HEK293 (cell line): ENCODE results near the gene ABCC10.

Source experiments
- IKZF3 ChIP-seq: fragments of 450-650 bp; IDR thresholded peaks from 2 replicates; pipeline ENCODE4 v1.5.0; 2018; ENCODE audit warnings: missing biosample characterization, mild to moderate bottlenecking, missing genetic modification characterization, moderate library complexity
- KLF16 ChIP-seq: fragments of 450-650 bp; formaldehyde crosslinking; IDR thresholded peaks from 2 replicates; pipeline ENCODE4 v1.5.1; 2017; ENCODE audit warnings: missing biosample characterization, missing genetic modification characterization
- KLF7 ChIP-seq: fragments of 450-650 bp; formaldehyde crosslinking; IDR thresholded peaks from 2 replicates; pipeline ENCODE4 v1.5.1; 2016; ENCODE audit warnings: missing biosample characterization, missing genetic modification characterization, borderline replicate concordance
- SP3 ChIP-seq: fragments of 450-650 bp; formaldehyde crosslinking; IDR thresholded peaks from 2 replicates; pipeline ENCODE4 v1.5.1; 2016; ENCODE audit warnings: missing biosample characterization, missing genetic modification characterization
- ZBTB20 ChIP-seq: fragments of 450-650 bp; formaldehyde crosslinking; IDR thresholded peaks from 2 replicates; pipeline ENCODE4 v1.5.1; 2016; ENCODE audit warnings: missing biosample characterization, missing genetic modification characterization
- ZFP3 ChIP-seq: fragments of 450-650 bp; formaldehyde crosslinking; IDR thresholded peaks from 2 replicates; pipeline ENCODE4 v1.5.1; 2016; ENCODE audit warnings: low read depth, missing biosample characterization, missing genetic modification characterization
- ZFP37 ChIP-seq: fragments of 450-650 bp; formaldehyde crosslinking; IDR thresholded peaks from 2 replicates; pipeline ENCODE4 v1.5.1; 2016; ENCODE audit warnings: missing biosample characterization, missing genetic modification characterization
- ZNF10 ChIP-seq: fragments of 450-650 bp; formaldehyde crosslinking; IDR thresholded peaks from 2 replicates; pipeline ENCODE4 v1.5.1; 2017; ENCODE audit warnings: missing biosample characterization, missing genetic modification characterization
- ZNF138 ChIP-seq: fragments of 450-650 bp; formaldehyde crosslinking; IDR thresholded peaks from 2 replicates; pipeline ENCODE4 v1.5.1; 2016; ENCODE audit warnings: missing biosample characterization, missing genetic modification characterization, borderline replicate concordance
- ZNF169 ChIP-seq: fragments of 450-650 bp; formaldehyde crosslinking; IDR thresholded peaks from 2 replicates; pipeline ENCODE4 v1.5.1; 2016; ENCODE audit warnings: missing biosample characterization, missing genetic modification characterization
- ZNF184 ChIP-seq: fragments of 450-650 bp; IDR thresholded peaks from 2 replicates; pipeline ENCODE4 v1.5.1; 2018; ENCODE audit warnings: missing biosample characterization, mild to moderate bottlenecking, missing genetic modification characterization
- ZNF19 ChIP-seq: fragments of 450-650 bp; formaldehyde crosslinking; IDR thresholded peaks from 2 replicates; pipeline ENCODE4; 2016; ENCODE audit warnings: missing biosample characterization, missing genetic modification characterization, low read depth
- ZNF223 ChIP-seq: fragments of 450-650 bp; formaldehyde crosslinking; IDR thresholded peaks from 2 replicates; pipeline ENCODE4 v1.5.1; 2016; ENCODE audit warnings: missing biosample characterization, missing genetic modification characterization
- ZNF324 ChIP-seq: fragments of 450-650 bp; formaldehyde crosslinking; IDR thresholded peaks from 2 replicates; pipeline ENCODE4 v1.5.1; 2016; ENCODE audit warnings: missing biosample characterization, missing genetic modification characterization
- ZNF362 ChIP-seq: fragments of 450-650 bp; formaldehyde crosslinking; IDR thresholded peaks from 2 replicates; pipeline ENCODE4 v1.5.1; 2016; ENCODE audit warnings: missing biosample characterization, missing genetic modification characterization
- ZNF366 ChIP-seq: fragments of 450-650 bp; formaldehyde crosslinking; conservative IDR thresholded peaks from 2 replicates; pipeline ENCODE4 v1.5.1; 2016; ENCODE audit warnings: missing biosample characterization, missing genetic modification characterization
- ZNF394 ChIP-seq: fragments of 450-650 bp; formaldehyde crosslinking; IDR thresholded peaks from 2 replicates; pipeline ENCODE4 v1.5.1; 2016; ENCODE audit warnings: missing biosample characterization, missing genetic modification characterization, mild to moderate bottlenecking, moderate library complexity, borderline replicate concordance
- ZNF48 ChIP-seq: fragments of 450-650 bp; formaldehyde crosslinking; IDR thresholded peaks from 2 replicates; pipeline ENCODE4 v1.5.1; 2016; ENCODE audit warnings: missing biosample characterization, missing genetic modification characterization
- ZNF501 ChIP-seq: fragments of 450-650 bp; formaldehyde crosslinking; IDR thresholded peaks from 2 replicates; pipeline ENCODE4 v1.5.1; 2016; ENCODE audit warnings: missing biosample characterization, missing genetic modification characterization
- ZNF521 ChIP-seq: fragments of 450-650 bp; formaldehyde crosslinking; IDR thresholded peaks from 2 replicates; pipeline ENCODE4 v1.5.1; 2017; ENCODE audit warnings: missing biosample characterization, mild to moderate bottlenecking, missing genetic modification characterization
- ZNF639 ChIP-seq: fragments of 450-650 bp; formaldehyde crosslinking; IDR thresholded peaks from 2 replicates; pipeline ENCODE4 v1.5.1; 2016; ENCODE audit warnings: missing biosample characterization, missing genetic modification characterization
- ZNF660 ChIP-seq: fragments of 450-650 bp; IDR thresholded peaks from 2 replicates; pipeline ENCODE4 v1.5.1; 2018; ENCODE audit warnings: missing biosample characterization, mild to moderate bottlenecking, missing genetic modification characterization
- ZNF843 ChIP-seq: fragments of 450-650 bp; formaldehyde crosslinking; IDR thresholded peaks from 2 replicates; pipeline ENCODE4 v1.5.1; 2016; ENCODE audit warnings: missing biosample characterization, missing genetic modification characterization
- TF ChIP-seq, protein P1 (sequence below): fragments of 450-650 bp; formaldehyde crosslinking; optimal IDR thresholded peaks from 2 replicates; pipeline ENCODE3; 2016; ENCODE audit warnings: missing biosample characterization, mild to moderate bottlenecking, missing genetic modification characterization
- TF ChIP-seq, protein P2 (sequence below): fragments of 450-650 bp; formaldehyde crosslinking; IDR thresholded peaks from 2 replicates; pipeline ENCODE4 v1.5.1; 2016; ENCODE audit warnings: missing biosample characterization, missing genetic modification characterization, low read depth
- TF ChIP-seq, protein P3 (sequence below): fragments of 450-650 bp; formaldehyde crosslinking; conservative IDR thresholded peaks from 2 replicates; pipeline ENCODE4 v1.5.1; 2016; ENCODE audit warnings: low read depth, missing biosample characterization, missing genetic modification characterization
- TF ChIP-seq, protein P4 (sequence below): fragments of 450-650 bp; formaldehyde crosslinking; IDR thresholded peaks from 2 replicates; pipeline ENCODE4 v1.5.1; 2016; ENCODE audit warnings: missing biosample characterization, missing genetic modification characterization

Gene ABCC10

GRCh38 chr6:43477235-43478007, 50.1 kb downstream of the ABCC10 start, which contains the start of gene TJAP1 (continued):
- TF ChIP-seq ZNF521 (no peak), IKZF3 (tag by site-specific recombination) (peak; percentile 34; the same call in 1 of the 2 replicates), ZFP3 (tag by site-specific recombination) (no peak), KLF7 (tag by site-specific recombination) (no peak), SP3 (peak; percentile 92), ZNF366 (peak; percentile 62), ZNF19 (tag by site-specific recombination) (no peak), ZNF362 (tag by site-specific recombination) (peak; percentile 87; the same call in 1 of the 2 replicates), ZNF843 (0 out of 2 replicates have a peak, but pooled peaks have one; percentile 19), KLF16 (tag by site-specific recombination) (peak; percentile 19), ZNF660 (tag by site-specific recombination) (0 out of 2 replicates have a peak, but pooled peaks have one; percentile 31), ZNF48 (tag by site-specific recombination) (no peak), ZNF394 (tag by site-specific recombination) (peak; percentile 53), ZFP37 (tag by site-specific recombination) (no peak), ZNF324 (peak; percentile 50), ZBTB20 (tag by site-specific recombination) (peak; percentile 69; the same call in 1 of the 2 replicates), ZNF138 (tag by site-specific recombination) (no peak), ZNF10 (tag by site-specific recombination) (peak; percentile 90), ZNF223 (tag by site-specific recombination) (no peak), ZNF501 (peak; percentile 88), ZNF639 (tag by site-specific recombination) (peak; percentile 31; the same call in 1 of the 2 replicates), ZNF184 (tag by site-specific recombination) (no peak), ZNF169 (tag by site-specific recombination) (no peak)
- TF ChIP-seq, protein P1, sequence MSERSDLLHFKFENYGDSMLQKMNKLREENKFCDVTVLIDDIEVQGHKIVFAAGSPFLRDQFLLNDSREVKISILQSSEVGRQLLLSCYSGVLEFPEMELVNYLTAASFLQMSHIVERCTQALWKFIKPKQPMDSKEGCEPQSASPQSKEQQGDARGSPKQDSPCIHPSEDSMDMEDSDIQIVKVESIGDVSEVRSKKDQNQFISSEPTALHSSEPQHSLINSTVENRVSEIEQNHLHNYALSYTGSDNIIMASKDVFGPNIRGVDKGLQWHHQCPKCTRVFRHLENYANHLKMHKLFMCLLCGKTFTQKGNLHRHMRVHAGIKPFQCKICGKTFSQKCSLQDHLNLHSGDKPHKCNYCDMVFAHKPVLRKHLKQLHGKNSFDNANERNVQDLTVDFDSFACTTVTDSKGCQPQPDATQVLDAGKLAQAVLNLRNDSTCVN = peak; percentile 35
- TF ChIP-seq, protein P2, sequence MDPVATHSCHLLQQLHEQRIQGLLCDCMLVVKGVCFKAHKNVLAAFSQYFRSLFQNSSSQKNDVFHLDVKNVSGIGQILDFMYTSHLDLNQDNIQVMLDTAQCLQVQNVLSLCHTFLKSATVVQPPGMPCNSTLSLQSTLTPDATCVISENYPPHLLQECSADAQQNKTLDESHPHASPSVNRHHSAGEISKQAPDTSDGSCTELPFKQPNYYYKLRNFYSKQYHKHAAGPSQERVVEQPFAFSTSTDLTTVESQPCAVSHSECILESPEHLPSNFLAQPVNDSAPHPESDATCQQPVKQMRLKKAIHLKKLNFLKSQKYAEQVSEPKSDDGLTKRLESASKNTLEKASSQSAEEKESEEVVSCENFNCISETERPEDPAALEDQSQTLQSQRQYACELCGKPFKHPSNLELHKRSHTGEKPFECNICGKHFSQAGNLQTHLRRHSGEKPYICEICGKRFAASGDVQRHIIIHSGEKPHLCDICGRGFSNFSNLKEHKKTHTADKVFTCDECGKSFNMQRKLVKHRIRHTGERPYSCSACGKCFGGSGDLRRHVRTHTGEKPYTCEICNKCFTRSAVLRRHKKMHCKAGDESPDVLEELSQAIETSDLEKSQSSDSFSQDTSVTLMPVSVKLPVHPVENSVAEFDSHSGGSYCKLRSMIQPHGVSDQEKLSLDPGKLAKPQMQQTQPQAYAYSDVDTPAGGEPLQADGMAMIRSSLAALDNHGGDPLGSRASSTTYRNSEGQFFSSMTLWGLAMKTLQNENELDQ (tag by site-specific recombination) = no peak
- TF ChIP-seq, protein P3, sequence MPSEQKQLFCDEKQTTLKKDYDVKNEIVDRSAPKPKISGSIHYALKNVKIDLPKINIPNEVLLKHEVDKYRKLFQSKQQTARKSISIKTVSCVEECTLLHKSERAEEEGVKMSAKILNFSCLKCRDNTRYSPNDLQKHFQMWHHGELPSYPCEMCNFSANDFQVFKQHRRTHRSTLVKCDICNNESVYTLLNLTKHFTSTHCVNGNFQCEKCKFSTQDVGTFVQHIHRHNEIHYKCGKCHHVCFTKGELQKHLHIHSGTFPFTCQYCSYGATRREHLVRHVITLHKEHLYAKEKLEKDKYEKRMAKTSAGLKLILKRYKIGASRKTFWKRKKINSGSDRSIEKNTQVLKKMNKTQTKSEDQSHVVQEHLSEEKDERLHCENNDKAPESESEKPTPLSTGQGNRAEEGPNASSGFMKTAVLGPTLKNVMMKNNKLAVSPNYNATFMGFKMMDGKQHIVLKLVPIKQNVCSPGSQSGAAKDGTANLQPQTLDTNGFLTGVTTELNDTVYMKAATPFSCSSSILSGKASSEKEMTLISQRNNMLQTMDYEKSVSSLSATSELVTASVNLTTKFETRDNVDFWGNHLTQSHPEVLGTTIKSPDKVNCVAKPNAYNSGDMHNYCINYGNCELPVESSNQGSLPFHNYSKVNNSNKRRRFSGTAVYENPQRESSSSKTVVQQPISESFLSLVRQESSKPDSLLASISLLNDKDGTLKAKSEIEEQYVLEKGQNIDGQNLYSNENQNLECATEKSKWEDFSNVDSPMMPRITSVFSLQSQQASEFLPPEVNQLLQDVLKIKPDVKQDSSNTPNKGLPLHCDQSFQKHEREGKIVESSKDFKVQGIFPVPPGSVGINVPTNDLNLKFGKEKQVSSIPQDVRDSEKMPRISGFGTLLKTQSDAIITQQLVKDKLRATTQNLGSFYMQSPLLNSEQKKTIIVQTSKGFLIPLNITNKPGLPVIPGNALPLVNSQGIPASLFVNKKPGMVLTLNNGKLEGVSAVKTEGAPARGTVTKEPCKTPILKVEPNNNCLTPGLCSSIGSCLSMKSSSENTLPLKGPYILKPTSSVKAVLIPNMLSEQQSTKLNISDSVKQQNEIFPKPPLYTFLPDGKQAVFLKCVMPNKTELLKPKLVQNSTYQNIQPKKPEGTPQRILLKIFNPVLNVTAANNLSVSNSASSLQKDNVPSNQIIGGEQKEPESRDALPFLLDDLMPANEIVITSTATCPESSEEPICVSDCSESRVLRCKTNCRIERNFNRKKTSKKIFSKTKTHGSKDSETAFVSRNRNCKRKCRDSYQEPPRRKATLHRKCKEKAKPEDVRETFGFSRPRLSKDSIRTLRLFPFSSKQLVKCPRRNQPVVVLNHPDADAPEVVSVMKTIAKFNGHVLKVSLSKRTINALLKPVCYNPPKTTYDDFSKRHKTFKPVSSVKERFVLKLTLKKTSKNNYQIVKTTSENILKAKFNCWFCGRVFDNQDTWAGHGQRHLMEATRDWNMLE (tag by site-specific recombination) = 0 out of 2 replicates have a peak, but pooled peaks have one; percentile 11
- TF ChIP-seq, protein P4, sequence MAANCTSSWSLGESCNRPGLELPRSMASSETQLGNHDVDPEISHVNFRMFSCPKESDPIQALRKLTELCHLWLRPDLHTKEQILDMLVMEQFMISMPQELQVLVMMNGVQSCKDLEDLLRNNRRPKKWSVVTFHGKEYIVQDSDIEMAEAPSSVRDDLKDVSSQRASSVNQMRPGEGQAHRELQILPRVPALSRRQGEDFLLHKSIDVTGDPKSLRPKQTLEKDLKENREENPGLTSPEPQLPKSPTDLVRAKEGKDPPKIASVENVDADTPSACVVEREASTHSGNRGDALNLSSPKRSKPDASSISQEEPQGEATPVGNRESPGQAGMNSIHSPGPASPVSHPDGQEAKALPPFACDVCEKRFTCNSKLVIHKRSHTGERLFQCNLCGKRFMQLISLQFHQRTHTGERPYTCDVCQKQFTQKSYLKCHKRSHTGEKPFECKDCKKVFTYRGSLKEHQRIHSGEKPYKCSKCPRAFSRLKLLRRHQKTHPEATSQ (tag by site-specific recombination) = no peak; the same call in 1 of the 2 replicates
